ENCODE data around the gene PITPNM3. TPM values are rescaled to one million over a fixed set of nuclear protein-coding genes. Genes with fewer than 3 reads are reported as not detected.
A peak's percentile ranks its signal among the peaks of the same experiment; 100 is the strongest.

Gene PITPNM3
- total RNA-seq, 2 experiments from 2014 or later = 0.53 to 0.63 TPM

DNA sequence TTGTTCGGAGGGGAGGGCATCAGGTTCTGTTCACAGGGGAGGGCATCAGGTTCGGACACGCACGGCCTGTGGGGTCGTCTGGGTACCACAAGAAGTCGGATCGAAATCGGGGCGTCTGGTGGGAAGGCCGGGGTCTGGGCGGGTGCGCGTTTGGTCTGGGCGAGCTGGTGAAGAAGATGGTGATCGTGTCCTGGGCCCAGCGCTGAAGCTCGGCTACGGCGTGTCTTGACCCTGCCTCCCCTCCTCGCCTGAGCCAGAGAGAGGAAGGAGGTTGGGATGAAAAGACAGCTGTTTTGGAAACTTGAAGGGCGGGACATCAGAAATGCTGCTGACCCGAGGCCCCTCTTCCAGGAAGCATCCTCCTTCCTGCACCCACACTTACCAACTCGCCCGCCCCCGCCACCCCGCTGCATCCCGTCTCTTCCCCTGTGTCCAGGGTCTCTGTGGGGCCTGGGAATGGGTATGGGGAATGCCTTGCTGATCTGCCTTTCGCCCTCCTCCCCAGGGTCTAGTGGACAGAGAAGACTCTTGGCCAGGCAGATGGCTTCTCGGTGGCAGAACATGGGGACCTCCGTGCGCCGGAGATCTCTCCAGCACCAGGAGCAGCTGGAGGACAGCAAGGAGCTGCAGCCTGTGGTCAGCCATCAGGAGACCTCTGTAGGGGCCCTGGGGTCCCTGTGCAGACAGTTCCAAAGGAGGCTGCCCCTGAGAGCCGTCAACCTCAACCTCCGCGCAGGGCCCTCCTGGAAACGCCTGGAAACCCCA, 111.6 kb downstream of the PITPNM3 start:
- Mint-ChIP-seq H3K9me3 (no peaks in the 10 kb centered on the region), H3K4me3 (peak overlapping the region; percentile 93), H3K36me3 (ENCODE audit: low read depth) (peaks cover 7% of the 10 kb centered on the region), H3K4me1 (peaks cover 17% of the 10 kb centered on the region), H3K27me3 (peaks cover 20% of the 10 kb centered on the region), H3K27ac (peak overlapping the region; percentile 67)
- no peak for DNase-seq
- ChIA-PET CTCF (interaction anchor here (0.9 to 3.2 kb wide), 2 partner anchors 9 to 14 kb away, joined by 3 to 15 read pairs; partner anchors contain the start of gene AIPL1), POLR2A (interaction anchor here (0.7 to 1.0 kb wide), 3 partner anchors 195 to 255 kb away, joined by 3 to 4 read pairs (median 3); partner anchors contain the start of gene KIAA0753)

DNA sequence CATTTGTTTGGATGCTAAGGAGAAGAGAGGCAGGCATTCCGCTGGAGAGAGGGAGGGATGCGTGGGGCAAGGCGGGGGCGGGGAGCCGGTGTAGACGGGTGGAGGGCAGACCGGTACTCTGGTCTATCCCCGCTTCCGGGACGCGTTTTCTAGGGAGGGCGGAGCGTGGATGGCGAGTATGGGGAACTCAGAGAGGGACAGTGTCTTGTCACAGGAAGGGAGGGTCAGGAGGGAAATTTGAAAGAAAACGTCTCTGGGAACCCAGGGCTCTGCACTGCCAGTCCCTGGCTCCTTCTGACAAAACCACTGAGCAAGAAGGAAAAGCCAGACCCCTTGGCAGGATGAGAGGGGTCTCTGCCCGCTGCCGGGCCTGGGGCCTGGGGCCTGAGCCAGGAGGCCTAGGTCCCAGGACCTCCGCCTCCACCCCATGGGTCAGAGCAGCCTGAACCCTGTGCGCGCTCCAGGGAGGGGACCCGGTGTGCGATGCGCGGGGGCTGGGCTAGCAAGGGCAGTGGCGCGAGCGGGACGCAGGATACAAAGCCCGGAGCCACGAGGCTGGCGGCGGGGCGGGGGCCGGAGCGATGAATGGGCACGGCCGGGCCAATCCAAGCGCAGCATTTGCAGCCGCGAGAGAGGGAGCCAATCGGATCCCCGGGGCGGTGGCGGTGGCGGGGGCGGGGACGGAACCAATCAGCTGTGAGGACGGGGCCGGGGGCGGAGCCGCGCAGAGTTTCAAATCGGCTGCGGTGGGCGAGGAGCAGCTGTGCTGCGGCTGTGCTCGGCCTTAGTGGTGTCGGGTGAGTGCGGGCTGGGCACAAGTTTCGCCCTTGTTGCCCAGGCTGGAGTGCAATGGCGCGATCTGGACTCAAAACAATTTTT, 112.4 kb downstream of the PITPNM3 start, which contains the start of gene PIMREG:
Gene PIMREG (plus strand): TSS at position 764 of the 879 bp plus-strand sequence. CDS start 656 bp downstream, outside the sequence.
- H3K27ac Mint-ChIP-seq = peak within 1 kb of the TSS; percentile 85
- DNase-seq = peak; percentile 95
- CTCF ChIA-PET = interaction anchor here (0.6 to 3.2 kb wide), 3 partner anchors 9 to 798 kb away, joined by 3 to 15 read pairs (median 3); partner anchors contain the start of genes AIPL1 and GABARAP
- peak within 1 kb of the TSS; percentile 93 for H3K4me3 Mint-ChIP-seq
- peaks cover 28% of the 10 kb centered on the region for H3K27me3 Mint-ChIP-seq
- POLR2A ChIA-PET = interaction anchor here (0.5 to 1.2 kb wide), 6 partner anchors 8 to 861 kb away, joined by 3 to 6 read pairs (median 3); partner anchors contain the start of gene KIAA0753
- no peaks in the 10 kb centered on the region for H3K9me3 Mint-ChIP-seq
- peaks cover 4% of the 10 kb centered on the region for H3K36me3 Mint-ChIP-seq (ENCODE audit: low read depth)
- H3K4me1 Mint-ChIP-seq = peaks cover 17% of the 10 kb centered on the region

GRCh38 chr17:6442775-6443174, 113.6 kb downstream of the PITPNM3 start:
- no peak for DNase-seq
- Mint-ChIP-seq H3K36me3 (ENCODE audit: low read depth) (peaks cover 2% of the 10 kb centered on the region), H3K4me1 (peaks cover 17% of the 10 kb centered on the region), H3K4me3 (no peak overlapping the region), H3K27ac (no peak overlapping the region), H3K27me3 (peaks cover 32% of the 10 kb centered on the region), H3K9me3 (no peaks in the 10 kb centered on the region)
- ChIA-PET POLR2A (interaction anchor here (1.2 kb wide), 1 partner anchor 11 kb away, joined by 6 read pairs; no protein-coding TSS in a partner anchor), CTCF (no interaction called here)

DNA sequence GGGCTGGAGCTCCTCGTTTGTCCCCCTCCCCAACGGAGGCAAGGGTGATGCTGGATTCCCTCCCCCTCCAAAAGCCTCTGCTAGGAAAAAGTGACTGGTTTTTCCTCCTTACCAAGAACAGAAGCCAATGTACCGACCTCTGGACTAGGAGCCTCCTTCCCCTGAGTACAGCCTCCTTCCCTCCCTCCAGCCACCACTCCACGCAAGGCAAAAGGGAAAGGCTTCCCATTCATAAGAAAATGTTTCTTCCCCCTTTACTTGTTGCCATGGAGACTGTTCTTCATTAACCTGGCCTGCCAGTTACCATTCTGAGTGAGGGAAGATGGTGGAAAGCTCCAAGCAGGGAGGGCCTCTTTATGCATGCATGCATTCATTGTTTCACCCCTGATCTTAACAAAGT, 116.4 kb downstream of the PITPNM3 start:
- Mint-ChIP-seq H3K27me3 (peaks cover 47% of the 10 kb centered on the region), H3K4me1 (peaks cover 13% of the 10 kb centered on the region), H3K4me3 (no peak overlapping the region), H3K36me3 (ENCODE audit: low read depth) (peaks cover 2% of the 10 kb centered on the region), H3K9me3 (no peaks in the 10 kb centered on the region), H3K27ac (no peak overlapping the region)
- ChIA-PET POLR2A (interaction anchor here (1.0 kb wide), 1 partner anchor 846 kb away, joined by 3 read pairs; no protein-coding TSS in a partner anchor), CTCF (no interaction called here)
- DNase-seq = no peak

DNA sequence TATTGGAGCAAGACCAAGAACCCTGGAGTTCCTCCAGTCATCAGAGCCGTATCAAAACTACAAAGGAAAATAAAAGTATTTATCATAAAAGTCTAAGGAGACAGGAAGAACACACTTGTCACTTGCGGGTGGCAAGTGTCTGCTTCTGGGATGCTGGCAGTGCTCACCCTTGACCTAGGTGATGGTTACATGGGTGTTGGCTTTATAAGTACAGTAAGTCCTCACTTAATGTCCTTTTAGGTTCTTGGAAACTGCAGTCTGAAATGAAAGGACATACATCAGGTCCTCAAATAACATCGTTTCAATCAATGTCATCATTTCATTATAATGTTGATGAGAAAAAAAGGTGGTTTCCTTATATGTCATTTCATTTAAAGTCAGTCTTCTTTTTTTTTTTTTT, 118.4 kb downstream of the PITPNM3 start:
- Mint-ChIP-seq H3K27ac (no peak overlapping the region), H3K36me3 (ENCODE audit: low read depth) (no peaks in the 10 kb centered on the region), H3K4me3 (no peak overlapping the region), H3K9me3 (no peaks in the 10 kb centered on the region), H3K27me3 (peaks cover 59% of the 10 kb centered on the region), H3K4me1 (no peaks in the 10 kb centered on the region)
- no peak for DNase-seq
- POLR2A ChIA-PET = no interaction called here
- CTCF ChIA-PET = interaction anchor here (0.7 kb wide), 1 partner anchor 537 kb away, joined by 3 read pairs; no protein-coding TSS in a partner anchor

- no peaks in the 10 kb centered on the region for H3K4me1 Mint-ChIP-seq
- no peak for DNase-seq
- H3K27me3 Mint-ChIP-seq = peaks cover 61% of the 10 kb centered on the region
- H3K9me3 Mint-ChIP-seq = no peaks in the 10 kb centered on the region
- H3K27ac Mint-ChIP-seq = no peak overlapping the region
- H3K36me3 Mint-ChIP-seq (ENCODE audit: low read depth) = no peaks in the 10 kb centered on the region
- ChIA-PET CTCF (interaction anchor here (2.4 kb wide), 1 partner anchor 845 kb away, joined by 15 read pairs; no protein-coding TSS in a partner anchor), POLR2A (no interaction called here)
- H3K4me3 Mint-ChIP-seq = no peak overlapping the region
Measured at GRCh38 chr17:6437466-6437865, 118.9 kb downstream of the PITPNM3 start.

GRCh38 chr17:6435968-6436367, 120.4 kb downstream of the PITPNM3 start:
- ChIA-PET POLR2A (interaction anchor here (0.8 kb wide), 1 partner anchor 12 kb away, joined by 3 read pairs; no protein-coding TSS in a partner anchor), CTCF (interaction anchor here (0.9 to 2.4 kb wide), 9 partner anchors 9 to 848 kb away, joined by 3 to 15 read pairs (median 5); partner anchors contain the start of gene PIMREG)
- Mint-ChIP-seq H3K4me3 (no peak overlapping the region), H3K27ac (no peak overlapping the region), H3K27me3 (peaks cover 60% of the 10 kb centered on the region), H3K36me3 (ENCODE audit: low read depth) (peaks cover 4% of the 10 kb centered on the region), H3K4me1 (no peaks in the 10 kb centered on the region), H3K9me3 (peaks cover 6% of the 10 kb centered on the region)
- peak; percentile 69 for DNase-seq

DNA sequence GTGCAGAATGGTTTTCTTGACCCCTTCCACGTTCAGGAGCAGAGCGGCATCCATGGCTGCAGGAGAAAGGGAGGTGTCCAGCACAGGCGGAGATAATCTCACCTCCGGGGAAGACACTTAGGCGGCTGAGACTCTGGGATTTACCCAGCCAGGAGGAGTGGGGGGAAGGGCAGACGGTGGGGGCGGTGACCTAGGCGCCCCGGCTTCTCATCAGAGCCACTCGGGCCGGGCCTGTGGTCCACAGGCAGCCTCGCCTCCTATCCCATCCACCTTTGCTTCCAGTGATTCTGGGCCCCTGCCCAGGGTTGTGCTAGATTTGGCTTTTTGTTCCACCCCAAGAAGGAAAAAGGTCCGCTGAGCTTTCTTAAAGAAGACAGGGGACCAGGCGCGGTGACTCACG, 121.3 kb downstream of the PITPNM3 start, which contains the start of gene AIPL1:
Gene AIPL1 (minus strand): TSS at position 71 of the 400 bp plus-strand sequence. CDS start 17 bp downstream, at position 54.
- CTCF ChIA-PET = interaction anchor here (1.1 to 2.4 kb wide), 4 partner anchors 8 to 850 kb away, joined by 3 to 15 read pairs (median 12); partner anchors contain the start of genes NLRP1 and PIMREG
- Mint-ChIP-seq H3K9me3 (peaks cover 10% of the 10 kb centered on the region), H3K27ac (no peak within 1 kb of the TSS), H3K36me3 (ENCODE audit: low read depth) (peaks cover 8% of the 10 kb centered on the region), H3K27me3 (peaks cover 57% of the 10 kb centered on the region), H3K4me3 (no peak within 1 kb of the TSS), H3K4me1 (no peaks in the 10 kb centered on the region)
- DNase-seq = no peak
- POLR2A ChIA-PET = no interaction called here

DNA sequence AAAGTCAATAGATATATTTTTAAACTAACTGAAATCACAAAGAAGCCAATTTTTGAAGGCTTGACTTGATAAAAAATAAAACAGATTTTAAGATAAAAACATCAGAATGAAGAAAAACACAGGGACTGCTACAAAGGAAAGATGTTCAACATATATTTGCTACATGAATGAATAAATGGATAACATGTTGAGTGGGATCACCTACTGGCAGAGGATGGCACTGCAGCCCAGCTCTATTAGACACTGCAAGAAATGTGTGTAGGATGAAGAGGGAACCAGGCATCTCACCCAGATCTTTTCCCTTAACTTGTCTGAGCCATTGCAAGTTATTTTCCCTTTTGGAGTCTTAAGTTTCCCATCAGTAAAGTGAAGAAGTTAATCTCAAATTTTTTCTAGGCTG, 125.6 kb downstream of the PITPNM3 start:
- POLR2A ChIA-PET = no interaction called here
- Mint-ChIP-seq H3K4me1 (peaks cover 18% of the 10 kb centered on the region), H3K27me3 (peaks cover 48% of the 10 kb centered on the region), H3K27ac (no peak overlapping the region), H3K9me3 (peaks cover 15% of the 10 kb centered on the region), H3K36me3 (ENCODE audit: low read depth) (peaks cover 12% of the 10 kb centered on the region), H3K4me3 (no peak overlapping the region)
- CTCF ChIA-PET = no interaction called here
- no peak for DNase-seq

DNA sequence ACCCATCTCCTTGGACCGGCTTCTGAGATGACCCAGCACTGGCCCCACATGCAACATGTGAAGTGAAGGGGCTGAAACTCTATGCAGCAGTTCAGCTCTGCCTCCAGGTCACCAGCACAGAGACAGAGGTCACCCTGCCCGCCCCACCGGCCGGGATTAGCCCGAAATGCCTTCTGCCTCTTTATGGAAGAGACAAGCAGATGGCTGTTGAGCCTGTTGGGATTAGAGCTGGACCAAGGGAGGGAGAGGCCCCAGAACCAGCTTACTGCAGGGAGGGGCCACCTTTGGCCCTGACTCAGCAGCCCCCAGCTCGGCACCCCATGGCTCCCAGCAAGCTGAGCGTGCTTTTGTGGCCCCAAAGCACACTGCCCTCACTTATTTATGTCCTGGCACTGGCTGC, 127.1 kb downstream of the PITPNM3 start:
- Mint-ChIP-seq H3K27ac (no peak overlapping the region), H3K27me3 (peaks cover 54% of the 10 kb centered on the region), H3K4me3 (no peak overlapping the region), H3K9me3 (peaks cover 15% of the 10 kb centered on the region), H3K36me3 (ENCODE audit: low read depth) (peaks cover 12% of the 10 kb centered on the region), H3K4me1 (peaks cover 18% of the 10 kb centered on the region)
- no peak for DNase-seq
- CTCF ChIA-PET = no interaction called here
- POLR2A ChIA-PET = no interaction called here

DNA sequence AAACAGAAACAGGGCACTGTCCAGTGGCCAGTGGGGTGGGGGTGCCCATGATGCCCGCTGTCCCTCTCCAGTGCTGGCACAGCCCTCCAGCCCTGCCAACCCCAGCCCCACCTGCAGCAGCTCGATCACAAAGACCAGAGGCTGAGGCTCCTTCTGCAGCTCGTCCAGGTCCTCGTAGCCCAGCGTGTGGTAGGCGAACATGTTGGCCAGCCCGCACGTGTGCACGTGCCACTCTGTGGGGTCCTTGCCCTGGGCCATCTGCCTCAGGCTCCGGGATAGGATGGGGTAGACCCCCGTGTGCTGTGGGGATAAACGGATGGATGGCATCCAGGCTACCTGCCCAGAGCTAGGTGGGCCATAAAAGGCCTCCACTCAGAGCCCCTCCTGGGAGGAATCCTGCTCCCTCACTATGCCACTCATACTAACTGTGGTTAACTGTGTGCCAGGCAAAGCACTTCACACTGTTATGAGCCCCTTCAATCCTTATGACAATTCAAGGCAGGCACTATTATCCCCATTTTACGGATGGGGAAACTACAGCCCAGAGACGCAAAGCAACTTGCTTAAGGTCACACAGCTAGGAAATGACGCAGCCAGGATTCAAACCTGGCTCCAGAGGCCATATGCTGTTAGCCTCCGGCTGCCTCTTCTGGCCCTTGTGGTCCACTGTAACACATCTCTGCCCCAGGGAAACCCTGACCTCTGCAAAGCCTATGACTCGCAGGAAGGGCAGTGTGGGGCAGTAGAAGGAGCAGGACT, 128.0 kb downstream of the PITPNM3 start:
- Mint-ChIP-seq H3K27ac (no peak overlapping the region), H3K9me3 (peaks cover 15% of the 10 kb centered on the region), H3K27me3 (peaks cover 56% of the 10 kb centered on the region), H3K36me3 (ENCODE audit: low read depth) (peaks cover 12% of the 10 kb centered on the region), H3K4me3 (no peak overlapping the region), H3K4me1 (peaks cover 18% of the 10 kb centered on the region)
- POLR2A ChIA-PET = interaction anchor here (1.4 kb wide), 1 partner anchor 989 kb away, joined by 3 read pairs; the partner anchor contains the start of gene C1QBP
- CTCF ChIA-PET = interaction anchor here (2.6 kb wide), 1 partner anchor 8 kb away, joined by 10 read pairs; no protein-coding TSS in a partner anchor
- DNase-seq = no peak
